Esophagus muscularis mucosa (tissue), 2 donors: ENCODE data around the gene ZNF182.

Source experiments
- EP300 ChIP-seq: sonication (generic); formaldehyde crosslinking; IDR thresholded peaks from one replicate; pipeline ENCODE4 v1.6.1; 2017; ENCODE audit warnings: antibody characterized with exemption
- POLR2A ChIP-seq: fragments of 450-650 bp; IDR thresholded peaks from one replicate; pipeline ENCODE4 v1.6.1; 2017; ENCODE audit warnings: antibody characterized with exemption, moderate library complexity, mild to moderate bottlenecking, low read depth

DNA sequence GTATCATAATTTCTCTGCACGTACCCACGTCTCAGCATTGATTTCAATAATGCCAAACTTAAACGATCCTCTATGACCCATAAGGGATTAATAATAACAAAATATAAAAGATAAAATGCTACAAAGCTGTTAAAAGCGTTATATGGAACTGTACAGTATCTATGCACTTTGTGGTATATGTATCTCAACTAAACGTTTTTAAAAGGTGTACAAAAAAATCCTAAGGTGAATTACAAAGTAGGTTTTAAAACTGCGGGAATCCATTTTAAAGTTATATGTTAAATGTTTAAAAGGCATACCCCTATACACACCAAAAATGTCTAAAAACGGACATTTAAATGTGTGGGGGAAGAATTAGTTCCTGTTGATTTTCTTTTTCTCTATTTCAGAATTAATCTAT, 860 bp downstream of the ZNF182 start:
- TF ChIP-seq POLR2A (no peak), EP300 (no peak)
